Measurements from ENCODE around the gene ELMO1. TPM values are rescaled to one million over a fixed set of nuclear protein-coding genes. Genes with fewer than 3 reads are reported as not detected.

The ELMO1 gene
- total RNA-seq, 1 experiment from 2014 or later: 7.8 TPM

- Mint-ChIP-seq H3K36me3 (ENCODE audit: insufficient read depth in 1 of 3, low read depth in 3 of 3) (no peaks in the 10 kb centered on the region; a peak in 1 of 7 replicates), H3K27me3 (ENCODE audit: low read depth) (no peaks in the 10 kb centered on the region; the same call in 1 of the 2 replicates), H3K4me3 (no peak overlapping the region), H3K27ac (no peak overlapping the region), H3K9me3 (no peaks in the 10 kb centered on the region), H3K4me1 (peaks cover 35 to 44% of the 10 kb centered on the region in 2 experiments)
- Histone ChIP-seq H2BK15ac (ENCODE audit: low read depth, low read length) (no peak overlapping the region), H3K79me2 (ENCODE audit: insufficient read depth, low read length) (no peaks in the 10 kb centered on the region; the same call in 1 of the 2 replicates), H2BK120ac (ENCODE audit: low read depth, low read length, poor library complexity, severe bottlenecking) (no peak overlapping the region), H2AK5ac (ENCODE audit: insufficient read length, low read length) (no peak overlapping the region), H3K4me2 (ENCODE audit: insufficient read depth, insufficient read length, low read length) (no peak overlapping the region), H3K23me2 (ENCODE audit: insufficient read length, low read depth, low read length, poor library complexity, severe bottlenecking) (no peaks in the 10 kb centered on the region), H3K23ac (ENCODE audit: insufficient read length, low read depth, low read length) (no peak overlapping the region), H3K18ac (ENCODE audit: insufficient read length, low read depth, low read length) (no peak overlapping the region), H2BK12ac (ENCODE audit: insufficient read length, low read depth, low read length) (no peak overlapping the region), H3K79me1 (ENCODE audit: insufficient read depth, low read depth, low read length, poor library complexity, severe bottlenecking) (no peaks in the 10 kb centered on the region), H3K27me3 (ENCODE audit: insufficient read depth, low read length) (no peaks in the 10 kb centered on the region), H3K4me1 (ENCODE audit: insufficient read depth, low read length) (peaks cover 14% of the 10 kb centered on the region), H2BK5ac (ENCODE audit: insufficient read length, low read length) (no peak overlapping the region), H4K5ac (ENCODE audit: insufficient read length, low read depth, low read length) (no peak overlapping the region), H3K9ac (ENCODE audit: extremely low read depth, insufficient read length, low read length) (no peak overlapping the region), H2BK20ac (ENCODE audit: low read depth, low read length, poor library complexity, severe bottlenecking) (no peak overlapping the region), H4K20me1 (ENCODE audit: control insufficient read depth, insufficient read depth, insufficient read length) (no peaks in the 10 kb centered on the region), H3K9me3 (ENCODE audit: control insufficient read depth, low read depth, low read length) (no peaks in the 10 kb centered on the region), H3K4ac (ENCODE audit: low read depth, low read length) (no peak overlapping the region), H2AFZ (ENCODE audit: low read length) (no peak overlapping the region), H3K56ac (ENCODE audit: insufficient read length, low read depth, low read length) (no peak overlapping the region), H3T11ph (ENCODE audit: low read length) (no peak overlapping the region), H4K8ac (replicated peaks; ENCODE audit: insufficient read length, low read depth, low read length) (no peak overlapping the region), H3K14ac (ENCODE audit: insufficient read depth, low read length) (no peak overlapping the region), H4K91ac (ENCODE audit: insufficient read length, low read depth, low read length) (no peak overlapping the region), H3K27ac (ENCODE audit: insufficient read length, low read depth, low read length) (no peak overlapping the region)
- TF ChIP-seq CTCF (conservative IDR thresholded peaks at IDR 0.05): no peak
- WGBS (ENCODE audit: extremely low coverage, insufficient read length, low lambda C conversion rate): no CpG with 5 or more reads among the region's 2 CpGs
- DNase-seq: no peak
Measured at GRCh38 chr7:37394158-37394557, 54.5 kb downstream of the ELMO1 start.
